ENCODE data around the gene TLR4.

DNA sequence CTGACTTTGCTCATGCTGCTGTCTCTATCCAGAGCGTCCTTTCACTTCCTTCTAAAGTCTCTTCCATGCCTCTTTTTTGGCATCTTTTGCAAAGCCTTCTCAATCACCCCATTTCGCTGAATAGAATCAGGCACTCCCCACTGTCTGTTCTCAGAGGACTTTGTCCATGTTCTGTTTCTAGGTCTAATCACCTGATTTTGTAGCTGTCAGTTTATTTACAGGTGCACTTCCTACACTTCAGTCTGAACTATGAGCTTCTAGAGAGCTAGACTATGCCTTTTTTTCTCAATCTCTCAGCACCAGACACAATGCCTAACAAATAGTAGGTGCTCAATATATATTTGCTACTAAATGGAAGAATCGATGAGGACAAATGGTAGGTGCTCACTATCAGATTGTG is 29.9 kb downstream of the TLR4 start:
- TF ChIP-seq EP300 (IDR thresholded peaks at IDR 0.05) (no peak), POLR2A (IDR thresholded peaks at IDR 0.05) (no peak), POLR2AphosphoS5 (IDR thresholded peaks at IDR 0.05) (no peak)
- TF ChIP-seq, protein P1, sequence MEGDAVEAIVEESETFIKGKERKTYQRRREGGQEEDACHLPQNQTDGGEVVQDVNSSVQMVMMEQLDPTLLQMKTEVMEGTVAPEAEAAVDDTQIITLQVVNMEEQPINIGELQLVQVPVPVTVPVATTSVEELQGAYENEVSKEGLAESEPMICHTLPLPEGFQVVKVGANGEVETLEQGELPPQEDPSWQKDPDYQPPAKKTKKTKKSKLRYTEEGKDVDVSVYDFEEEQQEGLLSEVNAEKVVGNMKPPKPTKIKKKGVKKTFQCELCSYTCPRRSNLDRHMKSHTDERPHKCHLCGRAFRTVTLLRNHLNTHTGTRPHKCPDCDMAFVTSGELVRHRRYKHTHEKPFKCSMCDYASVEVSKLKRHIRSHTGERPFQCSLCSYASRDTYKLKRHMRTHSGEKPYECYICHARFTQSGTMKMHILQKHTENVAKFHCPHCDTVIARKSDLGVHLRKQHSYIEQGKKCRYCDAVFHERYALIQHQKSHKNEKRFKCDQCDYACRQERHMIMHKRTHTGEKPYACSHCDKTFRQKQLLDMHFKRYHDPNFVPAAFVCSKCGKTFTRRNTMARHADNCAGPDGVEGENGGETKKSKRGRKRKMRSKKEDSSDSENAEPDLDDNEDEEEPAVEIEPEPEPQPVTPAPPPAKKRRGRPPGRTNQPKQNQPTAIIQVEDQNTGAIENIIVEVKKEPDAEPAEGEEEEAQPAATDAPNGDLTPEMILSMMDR (IDR thresholded peaks at IDR 0.05): no peak
